Amygdala (tissue), 56 donors: ENCODE results near the gene IL17RB.

ENCODE experiments used
- DNase-seq, 56 donors: peaks; one replicate each; lab custom pipeline; 2025; lab: John Stamatoyannopoulos, UW

The IL17RB gene

DNA sequence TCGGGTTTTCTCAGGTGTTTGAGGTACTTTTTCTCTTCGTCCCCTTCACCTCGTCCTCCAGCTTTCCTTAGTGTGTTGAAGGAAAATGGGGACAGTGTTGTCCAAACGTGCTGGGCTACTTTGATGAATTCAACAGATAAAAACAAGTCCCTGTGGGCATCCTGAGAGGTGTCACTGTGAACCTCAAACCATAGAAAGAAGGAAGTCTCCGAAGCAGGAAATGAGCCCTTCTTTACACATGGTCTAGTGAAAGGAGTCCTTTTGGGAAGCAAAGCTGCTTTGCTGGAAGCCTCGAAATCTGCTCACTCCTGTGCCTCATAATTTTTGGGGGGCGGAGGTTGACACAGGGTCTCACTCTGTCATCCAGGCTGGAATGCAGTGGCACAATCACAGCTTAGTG, 10.6 kb downstream of the IL17RB start:
- no peak for DNase-seq

DNA sequence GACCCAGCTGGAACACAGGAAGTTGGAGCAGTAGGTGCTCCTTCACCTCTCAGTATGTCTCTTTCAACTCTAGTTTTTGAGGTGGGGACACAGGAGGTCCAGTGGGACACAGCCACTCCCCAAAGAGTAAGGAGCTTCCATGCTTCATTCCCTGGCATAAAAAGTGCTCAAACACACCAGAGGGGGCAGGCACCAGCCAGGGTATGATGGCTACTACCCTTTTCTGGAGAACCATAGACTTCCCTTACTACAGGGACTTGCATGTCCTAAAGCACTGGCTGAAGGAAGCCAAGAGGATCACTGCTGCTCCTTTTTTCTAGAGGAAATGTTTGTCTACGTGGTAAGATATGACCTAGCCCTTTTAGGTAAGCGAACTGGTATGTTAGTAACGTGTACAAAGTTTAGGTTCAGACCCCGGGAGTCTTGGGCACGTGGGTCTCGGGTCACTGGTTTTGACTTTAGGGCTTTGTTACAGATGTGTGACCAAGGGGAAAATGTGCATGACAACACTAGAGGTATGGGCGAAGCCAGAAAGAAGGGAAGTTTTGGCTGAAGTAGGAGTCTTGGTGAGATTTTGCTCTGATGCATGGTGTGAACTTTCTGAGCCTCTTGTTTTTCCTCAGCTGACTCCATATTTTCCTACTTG, 11.9 kb downstream of the IL17RB start:
- DNase-seq: no peak

DNA sequence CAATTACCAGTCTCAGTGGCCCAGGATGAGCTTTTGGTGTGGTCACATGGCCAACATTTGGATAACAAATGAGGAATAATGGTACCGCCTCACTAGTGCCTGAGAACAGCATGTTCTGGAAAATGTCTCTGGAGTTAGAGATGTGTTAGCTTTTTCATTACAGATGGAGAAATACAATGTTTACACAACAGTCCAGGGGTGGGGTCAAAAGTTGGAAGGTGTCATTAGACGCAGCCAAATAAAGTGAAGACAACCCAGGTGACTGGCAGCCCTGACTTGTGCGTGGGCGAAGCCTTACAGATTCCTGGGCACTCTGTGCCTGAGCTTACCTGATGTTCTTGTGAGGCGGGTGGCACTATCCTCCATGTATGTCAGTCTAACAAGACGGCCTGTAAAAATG, 12.8 kb downstream of the IL17RB start:
- no peak for DNase-seq

DNA sequence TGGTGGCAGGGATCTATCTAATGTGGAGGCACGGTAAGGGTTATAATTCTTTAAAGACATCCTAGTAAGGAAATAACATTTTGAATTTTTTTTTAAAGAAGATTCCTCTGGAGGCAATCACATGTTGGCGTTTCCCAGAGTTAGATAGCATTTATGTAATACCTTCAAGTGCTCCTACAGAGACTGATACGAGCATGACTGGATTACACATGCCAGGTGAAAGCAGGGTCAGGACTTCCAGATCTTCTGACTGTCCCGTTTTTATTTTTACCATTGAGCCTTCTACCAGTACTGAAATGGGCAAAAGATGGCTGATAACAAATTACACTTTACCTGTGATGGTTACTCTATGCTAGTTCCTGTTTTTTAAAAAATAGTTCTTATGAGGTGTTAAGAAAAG, 13.8 kb downstream of the IL17RB start:
- no peak for DNase-seq

DNA sequence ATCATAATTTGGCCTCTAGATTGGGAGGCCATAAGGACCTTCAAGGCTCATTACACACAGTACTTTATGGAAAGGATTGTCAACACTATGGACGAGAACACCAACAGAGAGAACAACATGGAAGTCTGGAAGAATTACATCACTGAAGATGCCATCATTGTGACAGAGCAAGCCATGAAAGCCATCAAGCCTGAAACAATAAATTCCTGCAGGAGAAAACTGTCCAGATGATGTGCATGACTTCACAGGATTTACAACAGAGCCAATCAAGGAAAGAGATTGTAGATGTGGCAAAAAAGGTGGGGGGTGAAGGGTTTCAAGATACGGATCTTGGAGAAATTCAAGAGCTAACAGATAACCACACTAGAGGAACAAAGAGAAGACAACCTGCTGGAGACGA, 15.9 kb downstream of the IL17RB start:
- DNase-seq: no peak

DNA sequence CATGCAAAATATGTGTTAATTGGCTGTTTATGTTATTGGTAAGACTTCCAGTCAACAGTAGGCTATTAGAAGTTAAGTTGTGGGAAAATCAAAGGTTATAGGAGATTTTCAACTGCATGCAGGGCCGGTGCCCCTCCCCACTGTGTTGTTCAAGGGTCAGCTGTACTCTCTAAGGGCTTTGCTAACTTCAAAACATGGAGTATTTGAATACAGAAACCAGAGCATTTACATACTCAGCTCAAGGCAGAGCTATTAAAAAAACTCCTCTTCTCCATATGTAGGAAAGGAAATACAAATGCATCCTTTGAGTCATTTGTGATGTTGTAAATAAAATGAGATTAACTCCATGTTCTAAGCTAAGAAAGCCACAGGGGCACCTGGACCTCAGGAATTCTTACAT, 16.8 kb downstream of the IL17RB start:
- no peak for DNase-seq

DNA sequence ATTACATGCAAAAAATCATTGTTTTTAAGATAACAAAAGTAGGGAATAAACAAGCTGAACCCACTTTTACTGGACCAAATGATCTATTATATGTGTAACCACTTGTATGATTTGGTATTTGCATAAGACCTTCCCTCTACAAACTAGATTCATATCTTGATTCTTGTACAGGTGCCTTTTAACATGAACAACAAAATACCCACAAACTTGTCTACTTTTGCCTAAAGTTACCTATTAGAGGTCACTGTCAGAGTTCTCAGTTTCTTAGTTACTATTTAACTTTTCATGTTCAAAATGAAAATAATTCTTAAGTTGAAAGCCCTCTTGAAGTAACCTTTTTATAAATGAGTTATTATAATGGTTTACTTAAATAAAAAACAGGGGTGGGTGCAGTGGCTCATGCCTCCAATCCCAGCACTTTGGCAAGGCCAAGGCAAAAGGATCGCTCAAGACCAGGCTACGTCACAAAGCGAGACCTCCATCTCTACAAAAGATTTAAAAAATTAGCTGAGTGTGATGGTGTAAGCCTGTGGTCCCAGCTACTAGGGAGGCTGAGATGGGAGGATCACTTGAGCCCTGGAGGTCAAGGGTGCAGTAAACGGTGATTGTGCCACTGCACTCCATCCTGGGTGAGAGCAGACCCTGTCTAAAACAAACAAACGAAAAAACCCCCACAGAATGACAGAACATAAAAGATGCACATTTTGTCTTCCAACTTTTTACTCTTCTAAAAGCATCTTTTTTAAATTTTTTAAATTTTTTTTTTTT, 19.5 kb downstream of the IL17RB start:
- DNase-seq: no peak

DNA sequence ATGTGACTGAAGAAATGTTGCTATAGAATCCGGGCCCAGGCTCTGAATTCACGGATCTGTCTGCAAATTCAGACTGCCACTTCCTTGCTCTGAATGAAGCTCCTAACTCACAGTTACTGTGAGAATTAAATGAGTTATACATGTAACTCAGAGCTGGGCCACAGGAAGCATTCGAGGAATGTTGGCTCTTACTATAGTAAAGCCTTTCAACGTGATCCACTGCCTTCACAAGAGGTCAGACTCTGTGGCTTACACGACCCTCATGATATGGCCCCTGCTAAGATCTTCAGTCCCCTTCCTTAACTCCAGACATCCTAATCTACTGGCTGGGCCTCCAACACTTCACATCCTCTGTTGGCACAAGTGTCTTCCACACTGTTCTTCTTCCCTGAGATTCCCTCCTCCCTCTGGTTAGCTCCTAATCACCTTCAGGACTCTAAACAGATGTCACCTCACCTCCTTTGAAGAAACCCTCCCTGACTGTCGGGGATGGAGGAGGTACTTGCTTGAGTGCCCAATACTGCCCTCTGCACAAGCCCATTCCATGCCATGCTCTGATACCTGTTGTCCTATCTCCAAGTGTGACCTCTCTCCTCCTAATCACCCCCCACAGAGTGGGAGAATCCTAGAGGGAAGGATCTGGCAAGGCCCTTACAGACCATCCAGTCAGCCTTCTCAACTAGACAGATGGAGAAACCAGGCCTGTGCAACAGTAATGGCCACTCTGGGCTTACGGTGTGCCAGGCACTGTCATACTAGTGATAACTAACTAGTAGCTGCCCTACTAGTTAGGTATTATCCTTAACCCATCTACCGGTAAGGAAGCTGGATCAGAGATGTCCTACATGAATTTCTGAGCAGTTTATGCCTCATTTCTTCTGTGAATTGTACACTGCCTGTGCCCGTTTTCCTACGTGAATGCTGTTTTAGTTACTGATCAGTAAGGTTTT, 34.3 kb downstream of the IL17RB start:
- no peak for DNase-seq

DNA sequence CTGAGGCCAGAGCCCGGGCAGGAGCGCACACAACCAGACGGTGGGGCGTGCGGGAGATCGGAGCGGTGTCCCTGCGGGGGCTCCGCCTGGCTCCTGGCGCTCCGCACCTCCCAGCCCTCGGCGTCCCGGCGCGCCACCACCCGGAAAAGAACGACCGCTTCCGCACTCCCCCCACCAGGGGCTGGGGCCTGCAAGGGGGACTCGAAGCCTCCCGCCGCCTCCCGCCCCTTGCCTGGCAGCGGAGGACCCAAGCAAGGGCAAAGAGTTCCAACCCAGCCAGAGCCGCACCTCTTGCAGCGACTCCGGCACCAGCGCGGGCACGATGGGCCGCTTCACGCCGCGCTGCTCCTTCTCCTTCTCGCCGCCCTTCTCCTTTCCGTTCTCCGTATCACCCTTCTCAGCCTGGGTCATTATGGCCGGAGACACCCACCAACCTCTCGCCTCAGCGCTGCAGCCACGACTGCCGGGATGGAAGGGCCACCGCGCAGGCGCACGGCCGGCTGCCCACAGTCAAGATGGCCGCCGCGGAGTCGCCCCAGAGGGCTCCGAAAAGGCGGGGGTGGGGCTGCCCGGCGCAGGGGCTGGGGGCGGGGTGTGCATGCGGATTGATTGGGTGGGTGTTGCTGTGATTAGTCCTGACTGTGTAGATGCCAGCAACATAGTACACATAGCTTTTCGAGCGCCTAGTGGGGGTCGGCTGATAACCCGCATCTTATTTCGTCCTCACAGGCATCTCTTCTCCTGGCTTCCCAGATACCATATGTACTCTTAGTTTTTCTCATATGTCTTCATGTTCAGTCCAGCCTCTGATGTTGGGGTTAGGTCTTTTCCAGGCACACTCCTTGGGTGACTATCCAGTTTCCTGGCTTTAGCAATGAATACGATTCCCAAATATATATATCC, 35.6 kb downstream of the IL17RB start, which contains the start of gene ACTR8:
ACTR8 (minus strand) TSS at position 462 of the 903 bp plus-strand sequence; CDS start at position 411, 51 bp downstream.
- peak; percentile 37 to 92 (median 80) for DNase-seq

DNA sequence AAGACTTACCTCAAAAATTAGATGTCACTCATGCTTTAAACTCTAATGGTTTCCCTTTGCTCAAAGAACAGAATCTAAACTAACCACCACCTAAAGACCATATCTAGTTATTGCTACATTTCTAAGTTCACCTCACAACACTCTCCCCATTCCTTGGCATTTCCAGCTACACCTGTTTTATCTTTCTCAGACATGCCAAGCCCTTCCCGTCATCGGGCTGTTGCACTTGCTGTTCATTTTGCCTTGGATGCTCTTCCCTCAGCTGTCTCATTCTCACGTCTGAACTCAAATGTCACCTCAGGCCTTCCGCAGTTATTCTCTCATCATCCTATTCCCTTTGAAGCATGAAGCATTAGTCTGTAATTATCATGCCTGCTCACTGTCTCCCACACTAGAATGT, 36.6 kb downstream of the IL17RB start:
- no peak for DNase-seq

DNA sequence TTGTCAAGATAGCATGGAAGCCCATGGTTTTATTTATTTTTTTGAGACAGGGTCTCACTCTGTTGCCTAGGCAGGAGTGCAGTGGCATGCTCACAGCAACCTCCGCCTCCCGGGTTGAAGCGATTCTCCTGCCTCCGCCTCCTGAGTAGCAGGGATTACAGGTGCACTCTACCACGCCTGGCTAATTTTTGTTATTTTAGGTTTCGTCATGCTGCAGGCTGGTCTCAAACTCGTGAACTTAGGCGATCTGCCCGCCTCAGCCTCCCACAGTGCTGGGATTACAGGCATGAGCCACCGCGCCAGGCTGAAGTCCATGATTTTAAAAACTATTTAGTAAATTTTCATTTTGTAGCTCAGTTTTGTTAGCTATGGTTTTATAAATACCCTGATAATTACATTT, 38.3 kb downstream of the IL17RB start:
- no peak for DNase-seq

DNA sequence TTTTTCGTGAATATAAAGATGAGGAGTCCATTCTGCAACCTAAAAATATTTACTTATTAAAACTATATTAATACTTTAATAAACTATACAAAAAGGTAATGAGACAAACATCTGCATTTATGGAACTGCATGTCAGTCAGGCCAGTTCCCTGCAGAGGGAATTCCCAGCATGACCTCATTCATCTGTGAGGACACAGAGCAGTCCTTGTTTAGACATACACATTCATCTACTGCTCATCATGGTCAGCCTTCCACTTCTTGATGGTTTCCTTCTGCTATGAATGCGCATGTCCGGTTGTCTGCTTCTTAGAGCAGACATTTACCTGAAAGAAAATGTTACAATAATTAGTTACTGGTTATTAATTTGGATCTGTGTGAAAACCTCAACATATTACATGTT, 38.9 kb downstream of the IL17RB start:
- peak in 19 of 56 donors; percentile 1 to 58 (median 19) for DNase-seq

DNA sequence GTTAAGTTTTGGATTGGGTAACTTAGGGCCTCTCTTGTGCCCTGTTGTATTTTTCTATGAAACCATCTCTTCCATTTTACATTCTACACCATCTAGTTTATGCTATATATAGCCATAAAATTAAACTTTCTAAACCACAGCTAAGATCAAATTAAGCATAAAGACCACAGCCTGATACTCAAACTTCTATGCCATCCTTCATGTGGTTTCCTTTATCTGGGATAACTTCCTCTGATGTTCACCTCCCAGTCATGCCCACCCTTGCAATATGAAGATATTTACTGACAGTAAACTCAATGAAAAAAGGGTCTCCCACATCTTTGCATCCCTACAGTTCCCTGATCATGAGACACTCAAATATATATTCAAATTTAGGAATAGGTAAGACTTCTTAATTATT, 41.1 kb downstream of the IL17RB start:
- DNase-seq: no peak

DNA sequence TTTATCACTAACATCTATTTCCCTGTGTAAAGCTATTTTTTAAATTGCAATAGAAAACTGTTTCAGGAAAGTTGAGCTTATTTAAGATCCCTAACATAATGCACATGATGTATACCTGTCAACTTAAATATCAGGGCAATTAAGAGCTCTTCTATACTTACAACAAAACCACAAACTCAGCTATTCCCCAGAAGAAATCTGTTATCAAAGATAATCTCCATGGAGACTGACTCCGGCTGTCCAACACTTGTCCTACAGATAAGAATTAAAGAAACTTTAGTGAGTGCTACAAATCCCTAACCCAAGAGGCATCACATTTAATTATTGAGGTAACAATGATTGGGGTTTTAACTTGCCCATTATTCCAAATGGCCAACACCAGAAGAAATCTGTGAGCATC, 41.9 kb downstream of the IL17RB start:
- no peak for DNase-seq

DNA sequence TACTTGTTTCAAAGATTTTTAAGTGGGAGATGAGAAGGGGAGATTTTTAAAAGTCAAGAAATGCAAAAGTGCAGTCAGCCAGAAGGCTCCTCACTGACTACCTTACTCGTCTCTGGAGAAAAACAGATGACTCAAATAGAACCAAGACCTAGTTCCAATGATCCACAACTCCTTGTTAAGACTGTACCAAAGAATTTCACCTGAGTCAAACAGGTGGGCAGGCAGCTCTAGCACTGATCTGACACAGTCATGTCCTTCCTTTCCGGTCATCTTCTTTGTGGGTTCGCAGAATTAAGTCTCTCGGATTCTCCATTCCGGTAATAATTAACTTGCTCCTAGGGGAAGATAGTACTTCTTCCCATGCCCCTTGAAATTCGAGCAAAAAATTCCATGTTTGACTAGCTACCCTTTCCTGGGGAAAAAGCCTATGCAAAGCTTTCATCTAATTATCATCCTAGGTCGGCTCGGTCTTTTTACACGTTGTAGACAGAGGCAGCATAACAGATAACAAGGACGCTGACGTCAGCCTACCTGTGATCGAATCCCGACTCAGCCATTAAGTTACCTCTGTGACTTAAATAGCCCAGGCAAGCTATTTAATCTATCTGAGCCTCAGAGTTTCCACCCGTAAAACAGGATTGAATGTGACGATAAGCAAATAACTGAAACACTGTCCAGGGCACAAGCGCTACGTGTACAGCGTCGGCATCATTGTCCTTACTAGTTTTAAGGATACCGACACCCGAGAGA, 44.5 kb downstream of the IL17RB start:
- DNase-seq: peak in 2 of 56 donors; percentile 2 to 36

DNA sequence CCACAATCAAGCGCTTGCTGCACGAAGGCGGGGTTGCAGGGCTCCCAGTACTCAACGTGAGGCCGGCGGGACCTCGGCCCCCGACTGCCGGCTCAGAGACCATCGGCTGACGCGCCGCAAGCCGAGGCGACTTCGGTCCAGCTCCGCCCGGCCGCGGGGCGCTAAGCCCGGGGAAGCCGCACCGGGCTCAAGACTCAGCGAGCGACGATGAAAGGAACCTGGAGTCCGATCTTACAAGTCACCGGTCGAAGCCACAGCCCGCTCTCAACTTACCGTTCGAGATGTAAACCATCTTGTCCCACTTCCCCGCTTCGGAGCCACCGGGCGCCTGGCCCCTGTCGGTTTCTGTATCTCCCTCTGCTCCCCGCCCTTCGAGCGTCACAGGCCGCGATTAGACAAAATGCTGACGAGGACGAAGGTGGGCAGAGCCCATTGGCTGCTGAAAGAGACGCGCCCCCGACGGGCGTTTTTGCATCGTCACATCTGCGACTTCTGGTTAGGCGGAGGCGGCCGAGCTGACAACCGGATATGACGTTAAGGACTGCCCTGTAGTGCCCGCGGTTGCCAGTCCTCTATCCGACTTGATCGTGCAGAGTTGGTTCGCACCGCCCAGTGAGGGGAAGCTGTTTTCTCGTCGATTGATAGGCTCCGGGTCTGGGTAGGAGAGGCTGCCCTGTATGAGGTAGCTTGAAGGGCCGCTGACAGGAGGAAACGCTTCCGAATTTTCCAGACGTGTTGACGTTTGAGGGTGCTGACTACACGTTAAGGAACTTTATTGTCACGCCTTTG, 45.3 kb downstream of the IL17RB start, which contains the start of gene SELENOK:
SELENOK (minus strand) TSS at position 363 of the 789 bp plus-strand sequence.
- peak; percentile 41 to 100 (median 98) for DNase-seq

DNA sequence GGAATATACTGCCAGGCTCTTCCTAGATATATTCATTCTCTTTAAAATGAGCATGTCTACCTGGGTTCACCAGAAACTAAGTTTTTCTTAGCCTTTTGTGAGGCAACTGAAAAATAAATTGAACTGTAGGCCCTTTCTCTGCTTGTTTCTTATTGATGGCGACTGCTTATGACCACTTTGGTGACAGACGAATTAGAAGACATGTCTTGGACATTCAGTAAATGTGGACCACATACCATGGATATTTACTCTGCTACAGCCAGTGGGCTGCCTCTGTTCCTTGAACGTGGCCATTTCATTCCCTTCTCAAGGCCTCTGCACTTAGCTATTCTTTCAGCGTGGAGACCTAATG, 45.9 kb downstream of the IL17RB start:
- no peak for DNase-seq

DNA sequence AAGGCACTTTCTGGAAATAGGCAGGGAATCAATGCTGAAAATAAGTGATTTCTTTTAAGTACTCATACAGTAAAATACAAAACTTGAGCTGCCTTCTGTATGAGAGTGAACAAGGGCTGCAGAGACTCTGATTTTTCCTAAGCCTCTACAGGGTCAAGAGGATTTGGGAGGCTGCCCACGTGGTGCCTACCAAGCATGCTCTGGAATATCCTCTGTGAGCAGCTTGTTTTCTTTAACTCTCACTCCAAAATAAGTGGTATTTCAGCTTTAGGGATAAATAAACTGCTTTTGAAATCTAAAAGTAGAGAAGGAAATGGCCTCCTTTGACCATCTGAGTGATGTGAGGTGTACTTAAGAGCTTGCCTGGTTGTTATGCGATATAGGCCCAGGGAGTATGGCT, 53.4 kb downstream of the IL17RB start:
- DNase-seq: no peak
